Uterus (tissue), 2 donors: ENCODE measurements around the gene REL.

ENCODE experiments used
- POLR2A ChIP-seq, 2 donors: fragments of 450-650 bp; IDR thresholded peaks; one replicate each; pipeline ENCODE4 v1.6.1; 2016; ENCODE audit warnings: antibody characterized with exemption in 2 of 2, mild to moderate bottlenecking in 1 of 2, moderate library complexity in 1 of 2
- TF ChIP-seq, protein P1 (sequence below), 4 experiments: fragments of 200-600 bp in 2 of 4; fragments of 450-650 bp in 2 of 4; sonication (generic) in 2 of 4; IDR thresholded peaks; one replicate each; pipeline ENCODE4 v1.5.1; 2016 to 2019; ENCODE audit warnings: antibody characterized with exemption in 4 of 4, mild to moderate bottlenecking in 2 of 4, moderate library complexity in 1 of 4

DNA sequence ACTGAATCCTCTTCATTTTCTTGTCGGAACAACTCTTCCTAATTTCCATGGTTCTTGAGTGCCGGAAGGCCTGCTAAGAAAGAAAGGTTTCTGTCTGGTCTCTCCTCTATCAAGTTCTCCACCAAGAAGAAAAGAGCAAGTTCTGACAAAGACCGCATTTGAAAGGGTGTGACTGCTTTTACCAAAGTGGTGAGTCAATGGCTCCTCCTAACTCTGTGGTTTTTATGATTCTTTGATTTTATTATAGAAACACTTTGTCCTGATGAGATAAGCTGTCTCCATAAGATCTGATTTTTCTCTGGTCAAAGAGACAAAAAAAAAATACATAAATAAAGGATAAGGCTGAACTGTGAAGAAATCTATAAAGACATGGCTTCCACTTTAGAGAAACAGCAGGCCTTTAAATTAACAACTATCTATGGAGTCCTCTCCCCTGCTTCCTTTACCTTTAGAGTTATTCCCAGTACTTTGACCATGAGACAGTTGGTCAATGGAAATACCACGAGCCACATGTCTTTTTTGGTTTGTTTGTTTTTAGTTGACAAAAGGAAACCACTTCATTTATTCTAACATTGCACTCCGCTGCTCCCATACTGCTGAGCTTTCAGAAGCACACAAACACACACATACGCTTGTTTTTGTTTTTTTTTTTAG is 67.7 kb downstream of the REL start:
- no peak for TF ChIP-seq POLR2A (IDR thresholded peaks at IDR 0.05)
- TF ChIP-seq, protein P1, sequence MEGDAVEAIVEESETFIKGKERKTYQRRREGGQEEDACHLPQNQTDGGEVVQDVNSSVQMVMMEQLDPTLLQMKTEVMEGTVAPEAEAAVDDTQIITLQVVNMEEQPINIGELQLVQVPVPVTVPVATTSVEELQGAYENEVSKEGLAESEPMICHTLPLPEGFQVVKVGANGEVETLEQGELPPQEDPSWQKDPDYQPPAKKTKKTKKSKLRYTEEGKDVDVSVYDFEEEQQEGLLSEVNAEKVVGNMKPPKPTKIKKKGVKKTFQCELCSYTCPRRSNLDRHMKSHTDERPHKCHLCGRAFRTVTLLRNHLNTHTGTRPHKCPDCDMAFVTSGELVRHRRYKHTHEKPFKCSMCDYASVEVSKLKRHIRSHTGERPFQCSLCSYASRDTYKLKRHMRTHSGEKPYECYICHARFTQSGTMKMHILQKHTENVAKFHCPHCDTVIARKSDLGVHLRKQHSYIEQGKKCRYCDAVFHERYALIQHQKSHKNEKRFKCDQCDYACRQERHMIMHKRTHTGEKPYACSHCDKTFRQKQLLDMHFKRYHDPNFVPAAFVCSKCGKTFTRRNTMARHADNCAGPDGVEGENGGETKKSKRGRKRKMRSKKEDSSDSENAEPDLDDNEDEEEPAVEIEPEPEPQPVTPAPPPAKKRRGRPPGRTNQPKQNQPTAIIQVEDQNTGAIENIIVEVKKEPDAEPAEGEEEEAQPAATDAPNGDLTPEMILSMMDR (IDR thresholded peaks at IDR 0.05): no peak
